ENCODE results near the gene KRTAP10-3. TPM values are rescaled to one million over a fixed set of nuclear protein-coding genes. Genes with fewer than 3 reads are reported as not detected.
A peak's percentile ranks its signal among the peaks of the same experiment; 100 is the strongest.

Gene KRTAP10-3
- total RNA-seq, 4 donors from 2014 or later = not detected

GRCh38 chr21:44572959-44573583 is 14.5 kb upstream of the KRTAP10-3 start:
- DNase-seq = peak in 1 of 3 donors; percentile 24
- no peaks in the 10 kb centered on the region for H3K36me3 ChIP-seq
- TF ChIP-seq CTCF (IDR thresholded peaks at IDR 0.05) (no peak), POLR2A (IDR thresholded peaks at IDR 0.05) (no peak)
- peaks cover 0 to 5% (median 0%) of the 10 kb centered on the region in 4 donors for H3K9me3 ChIP-seq
- H3K27ac ChIP-seq = no peak overlapping the region
- H3K27me3 ChIP-seq = no peaks in the 10 kb centered on the region
- H3K4me3 ChIP-seq = no peak overlapping the region
- no peaks in the 10 kb centered on the region for H3K4me1 ChIP-seq

- TF ChIP-seq POLR2A (IDR thresholded peaks at IDR 0.05) (no peak), CTCF (IDR thresholded peaks at IDR 0.05) (no peak)
- peak in 1 of 3 donors; percentile 25 for DNase-seq
- peaks cover 0 to 5% (median 0%) of the 10 kb centered on the region in 4 donors for H3K9me3 ChIP-seq
- no peaks in the 10 kb centered on the region for H3K4me1 ChIP-seq
- no peaks in the 10 kb centered on the region for H3K27me3 ChIP-seq
- H3K27ac ChIP-seq = no peak overlapping the region
- H3K4me3 ChIP-seq = no peak overlapping the region
- no peaks in the 10 kb centered on the region for H3K36me3 ChIP-seq
Observed at GRCh38 chr21:44571844-44572782, 13.5 kb upstream of the KRTAP10-3 start.

GRCh38 chr21:44571296-44571695 is 12.7 kb upstream of the KRTAP10-3 start:
- Histone ChIP-seq H3K4me3 (no peak overlapping the region), H3K27ac (no peak overlapping the region), H3K36me3 (no peaks in the 10 kb centered on the region), H3K4me1 (no peaks in the 10 kb centered on the region), H3K9me3 (peaks cover 0 to 5% (median 0%) of the 10 kb centered on the region in 4 donors), H3K27me3 (no peaks in the 10 kb centered on the region)
- no peak for TF ChIP-seq POLR2A (IDR thresholded peaks at IDR 0.05)
- no peak for TF ChIP-seq CTCF (IDR thresholded peaks at IDR 0.05)
- no peak for DNase-seq

- H3K9me3 ChIP-seq = peaks cover 0 to 5% (median 0%) of the 10 kb centered on the region in 4 donors
- DNase-seq = peak in 1 of 3 donors; percentile 33
Observed at GRCh38 chr21:44569861-44570517, 11.4 kb upstream of the KRTAP10-3 start.

More at GRCh38 chr21:44569861-44570517, 11.4 kb upstream of the KRTAP10-3 start:
- no peak overlapping the region for H3K27ac ChIP-seq
- H3K27me3 ChIP-seq = no peaks in the 10 kb centered on the region
- TF ChIP-seq CTCF (IDR thresholded peaks at IDR 0.05) (no peak), POLR2A (IDR thresholded peaks at IDR 0.05) (no peak)
- H3K4me3 ChIP-seq = no peak overlapping the region
- peaks cover 0 to under 1% (median 0%) of the 10 kb centered on the region in 4 donors for H3K4me1 ChIP-seq
- H3K36me3 ChIP-seq = no peaks in the 10 kb centered on the region
